Karpas-422 (cell line): ENCODE data around the gene SKAP1. TPM values are rescaled to one million over a fixed set of nuclear protein-coding genes. Genes with fewer than 3 reads are reported as not detected.
"Not testable (repeated sequence)": the region's sequence is repeated elsewhere in the genome, so short reads cannot be mapped to it uniquely, and the experiment has no call there.

ENCODE experiments used
- DNase-seq: peaks from one replicate; pipeline ENCODE4 v3.0.0-alpha.2; 2015
- H2AFZ ChIP-seq: fragments of 200-600 bp; sonication (generic); 2 replicates; pipeline ENCODE4 v1.6.1; 2014; ENCODE audit warnings: antibody characterized with exemption, low read length, mixed read lengths
- H3K27ac ChIP-seq: fragments of 200-600 bp; sonication (generic); 2 replicates; pipeline ENCODE4 v1.5.1; 2014; ENCODE audit warnings: mild to moderate bottlenecking, low read length, moderate library complexity
- H3K27me3 ChIP-seq: fragments of 200-600 bp; sonication (generic); 2 replicates; pipeline ENCODE4 v1.6.1; 2014; ENCODE audit warnings: low read length, mixed read lengths
- H3K36me3 ChIP-seq: fragments of 200-600 bp; sonication (generic); 2 replicates; pipeline ENCODE4 v1.6.1; 2014; ENCODE audit warnings: low read length, mixed read lengths; ENCODE audit not compliant: insufficient read depth
- H3K4me1 ChIP-seq: fragments of 200-600 bp; sonication (generic); 2 replicates; pipeline ENCODE4 v1.6.1; 2014; ENCODE audit warnings: mild to moderate bottlenecking, low read length, mixed read lengths
- H3K4me2 ChIP-seq: fragments of 200-600 bp; sonication (generic); 2 replicates; pipeline ENCODE4 v1.6.1; 2014; ENCODE audit warnings: low read length, low read depth, mild to moderate bottlenecking; ENCODE audit not compliant: poor library complexity, severe bottlenecking
- H3K4me3 ChIP-seq: fragments of 200-600 bp; sonication (generic); 2 replicates; pipeline ENCODE4 v1.5.1; 2014; ENCODE audit warnings: mild to moderate bottlenecking, antibody characterized with exemption, low read length, mixed read lengths
- H3K79me2 ChIP-seq: fragments of 200-600 bp; sonication (generic); 2 replicates; pipeline ENCODE4 v1.6.1; 2014; ENCODE audit warnings: mild to moderate bottlenecking, low read length, mixed read lengths
- H3K9ac ChIP-seq: fragments of 200-600 bp; sonication (generic); 2 replicates; pipeline ENCODE4 v1.6.0; 2014; ENCODE audit warnings: low read length
- H3K9me2 ChIP-seq: fragments of 200-600 bp; sonication (generic), shearing (Covaris generic); replicated peaks from 2 replicates; pipeline ENCODE4 v1.6.0; 2014; ENCODE audit warnings: mild to moderate bottlenecking, low read length, moderate library complexity; ENCODE audit not compliant: insufficient read depth
- H3K9me3 ChIP-seq: fragments of 300-700, 200-600 bp; sonication (generic); 2 replicates; pipeline ENCODE4 v1.6.1; 2014; ENCODE audit warnings: low read length, mixed read lengths
- H4K20me1 ChIP-seq: fragments of 200-600 bp; sonication (generic); 2 replicates; pipeline ENCODE4 v1.6.1; 2014; ENCODE audit warnings: mild to moderate bottlenecking, antibody characterized with exemption, low read length, low read depth; ENCODE audit not compliant: insufficient read depth
- total RNA-seq: library from RNA; depleted of rRNA; stranded (reverse); fragments of >200 nt; shearing (Covaris generic); gene quantifications from 2 replicates; pipeline ENCODE4 v1.2.3, GENCODE V29; 2014; ENCODE audit warnings: low replicate concordance

The SKAP1 gene
- total RNA-seq, 1 experiment from 2014 or later, result 1.2 TPM

- Histone ChIP-seq H2AFZ (peak overlapping the region; percentile 96), H3K79me2 (no peaks in the 10 kb centered on the region), H3K9me3 (no peaks in the 10 kb centered on the region), H3K9ac (peak overlapping the region; percentile 11; the same call in 1 of the 2 replicates), H3K27ac (no peak overlapping the region), H3K27me3 (no peaks in the 10 kb centered on the region), H3K36me3 (no peaks in the 10 kb centered on the region), H3K4me3 (peak overlapping the region; percentile 27; the same call in 1 of the 2 replicates), H3K9me2 (no peaks in the 10 kb centered on the region), H3K4me1 (peaks cover 11% of the 10 kb centered on the region), H4K20me1 (no peaks in the 10 kb centered on the region), H3K4me2 (peak overlapping the region; percentile 60)
- peak; percentile 65 for DNase-seq
Measured at GRCh38 chr17:48295362-48296288, 134.4 kb downstream of the SKAP1 start.

GRCh38 chr17:48294806-48295361 lies 135.1 kb downstream of the SKAP1 start:
- Histone ChIP-seq H3K9me2 (no peaks in the 10 kb centered on the region), H3K9me3 (no peaks in the 10 kb centered on the region), H3K4me2 (peak overlapping the region; percentile 60), H3K36me3 (no peaks in the 10 kb centered on the region), H3K79me2 (no peaks in the 10 kb centered on the region), H3K27ac (no peak overlapping the region), H2AFZ (peak overlapping the region; percentile 96), H3K9ac (peak overlapping the region; percentile 11; the same call in 1 of the 2 replicates), H3K4me1 (peaks cover 11% of the 10 kb centered on the region), H3K4me3 (peak overlapping the region; percentile 27; the same call in 1 of the 2 replicates), H4K20me1 (no peaks in the 10 kb centered on the region), H3K27me3 (no peaks in the 10 kb centered on the region)
- no peak for DNase-seq

DNA sequence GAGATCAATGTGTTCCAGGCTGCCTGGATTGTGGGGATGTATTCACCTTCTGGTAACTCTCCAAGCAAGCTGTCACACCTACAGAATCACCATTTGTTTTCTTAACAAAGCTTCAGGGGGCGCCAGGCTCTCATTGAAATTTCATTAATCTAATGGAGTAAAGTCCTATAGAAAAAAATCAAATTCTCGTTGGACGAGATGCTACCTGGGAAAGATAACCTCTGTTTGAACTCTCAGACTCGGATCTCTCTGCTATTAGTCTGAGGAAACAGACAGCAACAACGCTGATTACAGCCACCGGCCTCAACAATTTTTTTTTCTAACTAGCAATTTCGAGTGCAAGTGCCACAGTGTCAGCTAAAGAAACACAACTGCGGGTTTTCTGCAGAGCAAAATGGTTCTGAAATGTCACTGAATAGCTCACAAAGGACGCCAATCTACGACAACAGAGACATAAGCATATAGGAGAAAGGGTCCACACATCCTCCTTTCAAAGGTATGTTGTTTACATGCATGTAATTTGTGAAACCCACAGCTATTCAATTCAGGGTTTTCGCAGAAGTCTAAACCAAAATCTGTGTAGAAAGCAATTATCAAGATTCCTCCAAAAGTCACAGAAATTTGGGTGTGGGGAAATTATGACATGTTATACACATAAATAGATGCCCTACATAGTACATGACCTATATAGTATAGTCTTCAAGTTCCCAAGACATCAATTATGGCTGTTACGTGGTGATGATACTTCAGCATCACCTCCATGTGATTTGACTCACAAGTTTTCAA lies 135.8 kb downstream of the SKAP1 start:
- Histone ChIP-seq H3K9me3 (no peaks in the 10 kb centered on the region), H4K20me1 (no peaks in the 10 kb centered on the region), H3K4me3 (no peak overlapping the region), H3K79me2 (no peaks in the 10 kb centered on the region), H3K4me1 (peaks cover 11% of the 10 kb centered on the region), H3K9ac (no peak overlapping the region), H3K27ac (no peak overlapping the region), H3K9me2 (no peaks in the 10 kb centered on the region), H3K36me3 (no peaks in the 10 kb centered on the region), H3K27me3 (no peaks in the 10 kb centered on the region), H2AFZ (peak overlapping the region; percentile 96; the same call in 1 of the 2 replicates), H3K4me2 (no peak overlapping the region)
- no peak for DNase-seq

DNA sequence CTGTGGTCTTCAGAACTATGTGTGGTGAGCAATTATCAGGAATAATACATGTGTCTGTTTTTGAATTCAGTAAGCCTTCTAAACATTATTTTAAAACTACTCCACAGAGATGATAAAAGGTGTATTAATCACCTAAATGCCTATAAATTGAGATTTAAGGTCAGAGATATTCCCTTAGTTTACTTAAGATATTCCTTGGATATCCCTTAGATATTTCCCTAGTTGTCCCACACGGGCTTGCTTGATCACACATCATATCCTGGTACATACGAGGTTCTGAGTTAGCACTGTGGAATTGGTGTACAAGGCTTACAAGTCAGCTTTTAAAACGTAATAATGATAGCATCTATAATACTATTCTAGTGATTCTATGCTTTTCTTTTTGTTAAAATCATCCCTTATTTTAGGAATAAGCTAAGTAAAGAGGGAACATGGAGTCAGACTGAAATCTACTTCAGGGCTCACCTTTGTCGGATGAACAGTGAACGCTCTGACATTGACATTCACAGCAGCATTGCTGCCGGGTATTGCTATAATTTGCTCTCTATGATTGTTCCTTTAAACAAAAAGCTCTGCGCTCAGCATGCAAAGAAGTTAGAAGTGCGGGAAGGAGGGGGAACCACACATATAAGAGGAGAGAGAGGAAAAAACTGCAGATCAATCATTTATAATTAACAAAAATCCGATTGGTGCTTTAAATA lies 136.5 kb downstream of the SKAP1 start:
- H3K4me2 ChIP-seq, result no peak overlapping the region
- H3K27me3 ChIP-seq, result no peaks in the 10 kb centered on the region
- no peak overlapping the region for H2AFZ ChIP-seq
- H3K4me1 ChIP-seq, result peaks cover 11% of the 10 kb centered on the region
- H3K79me2 ChIP-seq, result no peaks in the 10 kb centered on the region
- H3K9me2 ChIP-seq, result no peaks in the 10 kb centered on the region
- no peak overlapping the region for H3K27ac ChIP-seq
- no peaks in the 10 kb centered on the region for H3K9me3 ChIP-seq
- H3K9ac ChIP-seq, result no peak overlapping the region
- no peaks in the 10 kb centered on the region for H3K36me3 ChIP-seq
- no peak overlapping the region for H3K4me3 ChIP-seq
- no peaks in the 10 kb centered on the region for H4K20me1 ChIP-seq
- no peak for DNase-seq

GRCh38 chr17:48290378-48290777 lies 139.6 kb downstream of the SKAP1 start:
- Histone ChIP-seq H3K27ac (no peak overlapping the region), H3K4me2 (no peak overlapping the region), H3K27me3 (no peaks in the 10 kb centered on the region), H3K9ac (no peak overlapping the region), H3K4me1 (peaks cover 6% of the 10 kb centered on the region), H3K9me3 (no peaks in the 10 kb centered on the region), H3K9me2 (no peaks in the 10 kb centered on the region), H3K36me3 (no peaks in the 10 kb centered on the region), H3K4me3 (no peak overlapping the region), H2AFZ (no peak overlapping the region), H4K20me1 (no peaks in the 10 kb centered on the region), H3K79me2 (no peaks in the 10 kb centered on the region)
- DNase-seq, result no peak

GRCh38 chr17:48286917-48287316 lies 143.1 kb downstream of the SKAP1 start:
- H3K27ac ChIP-seq, H3K9me3 ChIP-seq, H3K4me2 ChIP-seq, H4K20me1 ChIP-seq, H3K9ac ChIP-seq, H3K9me2 ChIP-seq, DNase-seq, H3K79me2 ChIP-seq, H3K4me1 ChIP-seq, H3K36me3 ChIP-seq, H3K4me3 ChIP-seq, H3K27me3 ChIP-seq, H2AFZ ChIP-seq: not testable (repeated sequence)

DNA sequence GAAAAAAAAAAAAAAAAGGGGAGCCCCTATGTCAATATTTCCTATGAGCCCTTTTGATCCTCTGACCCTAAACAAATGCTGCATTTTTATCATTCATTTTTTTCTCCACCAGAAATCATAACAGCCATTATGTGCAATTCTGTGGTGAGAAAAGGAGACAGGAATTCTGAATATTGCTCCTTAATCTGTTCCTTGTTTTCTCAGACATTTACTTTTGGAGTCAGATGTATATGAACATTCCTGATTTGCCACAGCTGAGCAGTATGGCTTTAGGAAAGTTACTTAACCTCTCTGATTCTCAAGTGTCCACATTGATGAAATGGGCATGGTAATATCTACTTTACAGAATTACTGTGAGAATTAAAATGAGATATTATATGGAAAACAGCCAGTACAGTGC lies 144.4 kb downstream of the SKAP1 start:
- H3K9ac ChIP-seq, result no peak overlapping the region
- no peaks in the 10 kb centered on the region for H3K9me2 ChIP-seq
- no peaks in the 10 kb centered on the region for H3K36me3 ChIP-seq

More for the DNA sequence above, 144.4 kb downstream of the SKAP1 start:
- no peaks in the 10 kb centered on the region for H4K20me1 ChIP-seq
- no peaks in the 10 kb centered on the region for H3K27me3 ChIP-seq
- H3K4me2 ChIP-seq, result no peak overlapping the region
- no peak overlapping the region for H2AFZ ChIP-seq
- H3K4me1 ChIP-seq, result no peaks in the 10 kb centered on the region
- no peak overlapping the region for H3K4me3 ChIP-seq
- no peak for DNase-seq
- H3K27ac ChIP-seq, result no peak overlapping the region
- no peaks in the 10 kb centered on the region for H3K9me3 ChIP-seq
- H3K79me2 ChIP-seq, result no peaks in the 10 kb centered on the region
